ENCODE results near the gene WNT16.
A peak's percentile ranks its signal among the peaks of the same experiment; 100 is the strongest.

Gene WNT16

GRCh38 chr7:121344093-121344492, 15.3 kb downstream of the WNT16 start:
- no peak for DNase-seq (ENCODE audit: low read depth in 2 of 2)

DNA sequence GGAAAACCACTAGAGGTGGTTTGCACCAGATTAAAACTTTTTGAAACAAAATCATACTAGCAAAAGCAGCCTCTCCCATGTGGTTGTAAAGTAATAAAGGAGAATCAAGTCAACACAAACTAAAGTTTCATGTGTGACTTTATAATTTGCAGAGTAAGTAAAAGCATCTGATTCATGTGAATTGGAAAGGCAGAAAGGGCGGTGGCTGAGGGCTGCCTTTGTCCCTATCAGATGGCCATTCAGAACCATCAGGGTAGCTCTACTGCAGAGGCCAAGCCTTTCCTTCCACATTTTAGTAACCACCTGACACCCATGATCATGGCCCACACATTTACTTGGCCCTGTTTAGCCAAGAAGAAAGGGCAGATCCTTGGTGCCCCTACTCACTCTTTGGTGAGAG, 15.7 kb downstream of the WNT16 start:
- no peak for DNase-seq (ENCODE audit: low read depth in 2 of 2)

- no peak for DNase-seq (ENCODE audit: low read depth in 2 of 2)
Observed at GRCh38 chr7:121351682-121352081, 22.9 kb downstream of the WNT16 start.

- DNase-seq (ENCODE audit: low read depth in 2 of 2), result no peak
Observed at GRCh38 chr7:121352323-121352722, 23.5 kb downstream of the WNT16 start.

- no peak for DNase-seq (ENCODE audit: low read depth in 2 of 2)
Observed at GRCh38 chr7:121355574-121355973, 26.8 kb downstream of the WNT16 start.

- DNase-seq (ENCODE audit: low read depth in 2 of 2), result no peak
Observed at GRCh38 chr7:121360564-121360963, 31.8 kb downstream of the WNT16 start.

GRCh38 chr7:121366852-121367431, 38.1 kb downstream of the WNT16 start:
- DNase-seq (ENCODE audit: low read depth in 2 of 2), result peak in 1 of 2 donors; percentile 10

GRCh38 chr7:121369462-121369861, 40.7 kb downstream of the WNT16 start:
- no peak for DNase-seq (ENCODE audit: low read depth in 2 of 2)

GRCh38 chr7:121371367-121371766, 42.6 kb downstream of the WNT16 start:
- no peak for DNase-seq (ENCODE audit: low read depth in 2 of 2)

GRCh38 chr7:121371883-121372282, 43.1 kb downstream of the WNT16 start:
- DNase-seq (ENCODE audit: low read depth in 2 of 2), result no peak

GRCh38 chr7:121372376-121373010, 43.7 kb downstream of the WNT16 start:
- no peak for DNase-seq (ENCODE audit: low read depth in 2 of 2)

GRCh38 chr7:121373177-121373576, 44.4 kb downstream of the WNT16 start:
- no peak for DNase-seq (ENCODE audit: low read depth in 2 of 2)

GRCh38 chr7:121376979-121377378, 48.2 kb downstream of the WNT16 start:
- no peak for DNase-seq (ENCODE audit: low read depth in 2 of 2)

GRCh38 chr7:121379930-121380329, 51.1 kb downstream of the WNT16 start:
- DNase-seq (ENCODE audit: low read depth in 2 of 2), result no peak

DNA sequence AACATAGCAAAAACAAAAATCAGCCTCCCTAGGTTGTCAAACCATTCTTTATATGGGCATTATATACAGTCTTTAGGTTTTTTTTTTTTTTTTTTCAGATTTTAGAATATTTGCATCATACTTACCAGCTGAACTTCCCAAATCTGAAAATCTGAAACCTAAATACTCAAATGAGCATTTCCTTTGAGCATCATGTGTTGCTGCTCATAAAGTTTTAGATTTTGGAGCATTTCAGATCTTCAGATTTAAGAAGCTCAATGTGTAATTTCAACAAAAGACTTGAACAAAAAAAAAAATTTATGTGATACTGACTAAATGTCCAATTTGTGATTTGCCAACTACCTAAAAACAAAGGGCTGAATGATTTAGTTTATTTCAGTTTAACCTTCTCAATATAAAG, 53.7 kb downstream of the WNT16 start:
- no peak for DNase-seq (ENCODE audit: low read depth in 2 of 2)

DNA sequence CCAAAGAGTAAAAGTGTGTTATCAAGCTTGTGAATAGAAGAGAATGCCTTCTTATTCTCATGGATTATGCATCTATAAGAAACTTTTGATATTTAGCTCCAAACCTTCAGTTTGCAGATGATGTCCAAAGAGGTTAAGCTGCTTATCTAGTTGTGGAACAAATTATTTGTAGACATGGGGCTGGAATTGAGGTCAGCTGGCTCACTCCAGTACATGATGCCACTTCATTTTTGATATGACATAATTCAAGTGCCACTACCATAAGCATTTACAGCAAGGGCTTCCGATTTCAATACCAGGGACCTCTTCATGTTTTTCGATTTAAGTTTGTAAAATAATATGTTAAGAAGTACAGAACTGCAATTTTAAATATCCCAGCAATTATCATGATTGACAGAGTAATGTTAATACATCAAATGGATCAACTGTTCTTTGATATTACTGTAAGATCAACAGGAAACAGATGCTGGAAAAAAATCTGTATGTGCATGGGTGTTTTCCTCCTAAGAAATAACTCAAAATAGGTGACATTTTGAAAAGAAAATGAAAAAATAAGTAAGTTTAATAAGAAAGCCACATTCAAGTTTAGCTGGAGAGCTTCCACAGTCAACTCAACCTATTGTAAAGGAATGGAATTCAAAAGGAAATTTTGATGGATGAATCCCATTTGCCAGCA, 54.6 kb downstream of the WNT16 start:
- DNase-seq (ENCODE audit: low read depth in 2 of 2), result no peak

GRCh38 chr7:121384265-121384664, 55.5 kb downstream of the WNT16 start:
- no peak for DNase-seq (ENCODE audit: low read depth in 2 of 2)

- DNase-seq (ENCODE audit: low read depth in 2 of 2), result no peak
Observed at GRCh38 chr7:121385056-121385799, 56.4 kb downstream of the WNT16 start.

- DNase-seq (ENCODE audit: low read depth in 2 of 2), result no peak
Observed at GRCh38 chr7:121385800-121386179, 57.0 kb downstream of the WNT16 start.

DNA sequence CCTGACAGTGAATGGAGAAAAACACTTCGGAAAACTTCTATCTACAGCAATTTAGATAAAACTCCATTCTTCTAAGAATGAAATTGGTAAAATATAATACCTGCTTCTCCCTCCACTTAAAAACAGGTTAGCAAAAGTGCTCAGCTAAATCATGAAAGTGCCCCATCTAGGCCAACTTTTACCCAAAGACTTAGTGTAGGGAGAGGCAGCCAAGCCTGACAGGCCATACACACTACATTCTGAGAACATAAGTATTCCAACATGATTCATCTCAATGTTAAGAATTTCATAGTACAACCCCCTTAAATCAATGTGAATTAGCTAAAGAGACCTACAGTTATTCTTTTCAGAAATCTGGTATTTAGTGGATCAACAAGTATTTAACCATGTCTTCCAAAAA, 60.1 kb downstream of the WNT16 start:
- DNase-seq (ENCODE audit: low read depth in 2 of 2), result no peak

- DNase-seq (ENCODE audit: low read depth in 2 of 2), result no peak
Observed at GRCh38 chr7:121390109-121390508, 61.3 kb downstream of the WNT16 start.

DNA sequence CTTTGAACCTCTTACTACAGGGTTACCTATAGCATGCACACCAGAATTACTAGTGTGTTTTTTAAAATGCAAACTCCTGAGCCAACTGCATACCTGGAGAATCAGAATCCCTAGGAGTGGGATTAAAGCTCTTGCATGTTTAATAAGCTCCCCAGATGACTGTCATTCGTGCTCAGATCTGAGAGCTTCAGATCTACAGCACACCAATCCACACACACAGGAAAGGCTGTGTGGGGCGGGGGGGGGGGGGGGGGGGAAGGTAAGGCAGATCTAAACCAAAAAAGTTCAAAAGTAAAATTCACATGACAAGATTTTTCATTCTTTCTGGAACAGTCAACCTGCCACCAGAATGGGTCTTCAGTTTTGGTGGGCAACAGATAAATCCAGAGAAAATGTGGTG, 61.8 kb downstream of the WNT16 start:
- no peak for DNase-seq (ENCODE audit: low read depth in 2 of 2)
